ENCODE data around the gene EXOC6. TPM values are rescaled to one million over a fixed set of nuclear protein-coding genes. Genes with fewer than 3 reads are reported as not detected.

Gene EXOC6
- polyA plus RNA-seq, 1 donor (not counting 4 experiments of a cell fraction or from before 2014, with no cell fraction given): 1.2 TPM

DNA sequence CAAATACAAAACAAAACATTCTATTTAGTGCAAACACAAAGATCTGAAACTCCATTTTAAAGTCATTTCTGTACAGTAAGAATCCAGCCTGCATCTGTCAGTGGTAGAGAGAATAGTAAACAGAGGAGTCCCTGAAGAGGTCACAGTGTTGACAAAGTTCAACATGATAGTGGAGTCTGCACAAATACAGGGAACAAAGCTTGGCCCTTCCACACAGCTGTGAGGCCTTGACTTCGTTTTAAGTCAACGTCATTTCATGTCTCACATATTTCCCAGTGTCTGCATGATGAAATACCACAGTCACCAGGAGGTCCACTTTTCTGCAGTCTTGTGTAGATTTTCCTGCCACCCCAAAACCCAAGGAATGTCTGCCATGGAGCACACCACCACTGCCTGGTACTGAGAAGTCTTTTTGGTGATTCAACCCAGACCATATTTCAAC lies 258.3 kb downstream of the EXOC6 start:
- FAIRE-seq: no peak

More for the DNA sequence above, 258.3 kb downstream of the EXOC6 start:
- Histone ChIP-seq H4K20me1 (ENCODE audit: control insufficient read depth, extremely low read depth, insufficient read depth, low read length) (no peaks in the 10 kb centered on the region), H3K9ac (ENCODE audit: control insufficient read depth, extremely low read depth, insufficient read depth, low read length) (no peak overlapping the region), H3K4me2 (ENCODE audit: control insufficient read depth, extremely low read depth, insufficient read depth, low read depth, low read length) (no peak overlapping the region), H3K27me3 (ENCODE audit: control insufficient read depth, extremely low read depth, insufficient read depth, low read length) (no peaks in the 10 kb centered on the region), H3K9me1 (ENCODE audit: control insufficient read depth, extremely low read depth, insufficient read depth, low read length) (no peaks in the 10 kb centered on the region), H3K79me2 (ENCODE audit: control insufficient read depth, insufficient read depth, low read length) (no peaks in the 10 kb centered on the region), H3K27ac (ENCODE audit: control insufficient read depth, insufficient read depth, low read length) (no peak overlapping the region), H3K4me3 (ENCODE audit: control insufficient read depth in 2 of 3, extremely low read depth in 1 of 3, insufficient read depth in 2 of 3, low read depth in 1 of 3, low read length in 3 of 3) (no peak overlapping the region), H3K4me1 (ENCODE audit: control insufficient read depth, extremely low read depth, insufficient read depth, low read length) (no peaks in the 10 kb centered on the region), H2AFZ (ENCODE audit: control insufficient read depth, low read length) (no peak overlapping the region), H3K36me3 (ENCODE audit: control insufficient read depth in 2 of 2, extremely low read depth in 1 of 2, insufficient read depth in 2 of 2, low read length in 2 of 2) (no peaks in the 10 kb centered on the region), H3K9me3 (ENCODE audit: control insufficient read depth, low read depth, low read length) (no peaks in the 10 kb centered on the region)
- dilution Hi-C loops (cut with MboI; ENCODE audit: extremely low pct_ligation_motif_present, low sequenced_read_pairs): loop anchor here (25.0 kb wide), 1 partner anchor 181 kb away; no protein-coding TSS in a partner anchor
- DNase-seq (ENCODE audit: low read depth, low spot score): no peak
- TF ChIP-seq, protein P1, sequence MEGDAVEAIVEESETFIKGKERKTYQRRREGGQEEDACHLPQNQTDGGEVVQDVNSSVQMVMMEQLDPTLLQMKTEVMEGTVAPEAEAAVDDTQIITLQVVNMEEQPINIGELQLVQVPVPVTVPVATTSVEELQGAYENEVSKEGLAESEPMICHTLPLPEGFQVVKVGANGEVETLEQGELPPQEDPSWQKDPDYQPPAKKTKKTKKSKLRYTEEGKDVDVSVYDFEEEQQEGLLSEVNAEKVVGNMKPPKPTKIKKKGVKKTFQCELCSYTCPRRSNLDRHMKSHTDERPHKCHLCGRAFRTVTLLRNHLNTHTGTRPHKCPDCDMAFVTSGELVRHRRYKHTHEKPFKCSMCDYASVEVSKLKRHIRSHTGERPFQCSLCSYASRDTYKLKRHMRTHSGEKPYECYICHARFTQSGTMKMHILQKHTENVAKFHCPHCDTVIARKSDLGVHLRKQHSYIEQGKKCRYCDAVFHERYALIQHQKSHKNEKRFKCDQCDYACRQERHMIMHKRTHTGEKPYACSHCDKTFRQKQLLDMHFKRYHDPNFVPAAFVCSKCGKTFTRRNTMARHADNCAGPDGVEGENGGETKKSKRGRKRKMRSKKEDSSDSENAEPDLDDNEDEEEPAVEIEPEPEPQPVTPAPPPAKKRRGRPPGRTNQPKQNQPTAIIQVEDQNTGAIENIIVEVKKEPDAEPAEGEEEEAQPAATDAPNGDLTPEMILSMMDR (optimal IDR thresholded peaks at IDR 0.05 in 1 of 3, IDR thresholded peaks at IDR 0.05 in 1 of 3, conservative IDR thresholded peaks at IDR 0.05 in 1 of 3; ENCODE audit: extremely low read depth in 1 of 3, insufficient read depth in 2 of 3, low read length in 3 of 3): no peak
- TF ChIP-seq EZH2 (IDR thresholded peaks at IDR 0.05; ENCODE audit: low read length): no peak

Small RNAs within 50 kb of the gene (small RNA-seq; reads per million reads assigned to genes)
- 0 reads per million in 3 experiments for gene AL392103.1 (ENCODE audit: insufficient read length in 3 of 3, low read depth in 3 of 3, low replicate concordance in 1 of 3)

Other genes starting within 250 kb of the EXOC6 start
- not detected in 3 replicates for gene HHEX, start 158.6 kb upstream of the EXOC6 start, polyA plus RNA-seq
- gene CYP26C1, start 212.3 kb downstream of the EXOC6 start, polyA plus RNA-seq: not detected in 3 replicates
- gene CYP26A1, start 225.4 kb downstream of the EXOC6 start, polyA plus RNA-seq: not detected in 3 replicates